ENCODE measurements around the gene TUB. TPM values are rescaled to one million over a fixed set of nuclear protein-coding genes. Genes with fewer than 3 reads are reported as not detected.

TUB gene
- total and polyA plus RNA-seq, 2 of the 13 experiments (the other 11 are each of a cell fraction or from before 2014, with no cell fraction given) = 4.3 to 5.6 TPM

GRCh38 chr11:8094656-8095055 lies 13.6 kb downstream of the TUB start (continued):
- TF ChIP-seq REXO4 (CRISPR knock-in tag; IDR thresholded peaks at IDR 0.05; ENCODE audit: borderline replicate concordance) = no peak
- no peak for TF ChIP-seq TGIF2 (CRISPR knock-in tag; IDR thresholded peaks at IDR 0.05)

- FAIRE-seq = no peak
- intact Hi-C loops (cut with micrococcal nuclease; ENCODE audit: unreplicated experiment) (loop anchor here (5.0 to 10.0 kb wide), 2 partner anchors 201 to 998 kb away; no protein-coding TSS in a partner anchor), in situ Hi-C loops (cut with HindIII; ENCODE audit: extremely low pct_ligation_motif_present, low pct_unique_long_range_greater_than_20kb) (loop anchor here (5.0 to 10.0 kb wide), 2 partner anchors 63 to 91 kb away; no protein-coding TSS in a partner anchor)
- no TSS peak for BruUV-seq (replicated peaks)
- H3K27ac ChIP-seq (ENCODE audit: extremely low read length, insufficient read depth, low read length) = no peak overlapping the region
- no peak overlapping the region for H2AFZ ChIP-seq (ENCODE audit: low read length)
- H4K20me1 ChIP-seq (ENCODE audit: insufficient read depth, low read length) = no peaks in the 10 kb centered on the region
- H3K79me2 ChIP-seq (ENCODE audit: insufficient read depth, low read length) = no peaks in the 10 kb centered on the region
- no peak for DNase-seq (ENCODE audit: low spot score)
- POLR2A ChIA-PET = no interaction called here
- H3K9ac ChIP-seq (ENCODE audit: insufficient read depth, low read depth, low read length) = no peak overlapping the region
- CTCF ChIA-PET (ENCODE audit: low intra/inter-chr PET ratio, low total read pairs) = no interaction called here
- 100% methylated on average over 8 of the region's 12 CpGs for WGBS (ENCODE audit: low lambda C conversion rate)
- H3K36me3 ChIP-seq (replicated peaks in 1 of 2; ENCODE audit: control insufficient read depth in 1 of 2, insufficient read depth in 2 of 2, low read length in 2 of 2) = peaks cover 1 to 3% of the 10 kb centered on the region in 2 experiments; a peak in 2 of 5 replicates
- H3K4me1 ChIP-seq (ENCODE audit: insufficient read depth, low read length) = no peaks in the 10 kb centered on the region
- no peaks in the 10 kb centered on the region for H3K9me3 ChIP-seq (ENCODE audit: low read length)
- ATAC-seq = no peak
- no peak overlapping the region for H3K4me3 ChIP-seq (replicated peaks in 1 of 3; ENCODE audit: insufficient read depth in 1 of 3, low read depth in 2 of 3, low read length in 3 of 3)
- H3K4me2 ChIP-seq (ENCODE audit: low read depth, low read length) = no peak overlapping the region
- H3K27me3 ChIP-seq (ENCODE audit: control insufficient read depth in 1 of 2, insufficient read depth in 2 of 2, low read length in 2 of 2) = no peaks in the 10 kb centered on the region
- TF ChIP-seq SOX13 (IDR thresholded peaks at IDR 0.05) (no peak), SOX13 (CRISPR knock-in tag; conservative IDR thresholded peaks at IDR 0.05 in 1 of 2, IDR thresholded peaks at IDR 0.05 in 1 of 2) (no peak), SP2 (CRISPR knock-in tag; IDR thresholded peaks at IDR 0.05) (no peak), ZNF543 (CRISPR knock-in tag; IDR thresholded peaks at IDR 0.05) (no peak), PAF1 (CRISPR knock-in tag; IDR thresholded peaks at IDR 0.05) (no peak), PHB2 (IDR thresholded peaks at IDR 0.05; ENCODE audit: partially characterized antibody) (no peak), YEATS4 (CRISPR knock-in tag; IDR thresholded peaks at IDR 0.05; ENCODE audit: borderline replicate concordance) (no peak), HMG20B (CRISPR knock-in tag; conservative IDR thresholded peaks at IDR 0.05) (no peak), ZNF430 (CRISPR knock-in tag; IDR thresholded peaks at IDR 0.05) (no peak), DMTF1 (CRISPR knock-in tag; IDR thresholded peaks at IDR 0.05) (no peak), SUZ12 (IDR thresholded peaks at IDR 0.05; ENCODE audit: low read depth, low read length) (no peak), ZNF780A (CRISPR knock-in tag; IDR thresholded peaks at IDR 0.05) (no peak), EED (CRISPR knock-in tag; IDR thresholded peaks at IDR 0.05) (no peak), ZNF367 (CRISPR knock-in tag; IDR thresholded peaks at IDR 0.05; ENCODE audit: borderline replicate concordance) (no peak), DNMT3B (CRISPR knock-in tag; conservative IDR thresholded peaks at IDR 0.05) (no peak)
- TF ChIP-seq, protein P1, sequence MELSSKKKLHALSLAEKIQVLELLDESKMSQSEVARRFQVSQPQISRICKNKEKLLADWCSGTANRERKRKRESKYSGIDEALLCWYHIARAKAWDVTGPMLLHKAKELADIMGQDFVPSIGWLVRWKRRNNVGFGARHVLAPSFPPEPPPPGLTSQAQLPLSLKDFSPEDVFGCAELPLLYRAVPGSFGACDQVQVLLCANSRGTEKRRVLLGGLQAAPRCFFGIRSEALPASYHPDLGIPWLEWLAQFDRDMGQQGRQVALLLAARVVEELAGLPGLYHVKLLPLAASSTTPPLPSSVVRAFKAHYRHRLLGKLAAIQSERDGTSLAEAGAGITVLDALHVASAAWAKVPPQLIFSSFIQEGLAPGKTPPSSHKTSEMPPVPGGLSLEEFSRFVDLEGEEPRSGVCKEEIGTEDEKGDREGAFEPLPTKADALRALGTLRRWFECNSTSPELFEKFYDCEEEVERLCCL (CRISPR knock-in tag; IDR thresholded peaks at IDR 0.05; ENCODE audit: borderline replicate concordance) = no peak
- TF ChIP-seq, protein P2, sequence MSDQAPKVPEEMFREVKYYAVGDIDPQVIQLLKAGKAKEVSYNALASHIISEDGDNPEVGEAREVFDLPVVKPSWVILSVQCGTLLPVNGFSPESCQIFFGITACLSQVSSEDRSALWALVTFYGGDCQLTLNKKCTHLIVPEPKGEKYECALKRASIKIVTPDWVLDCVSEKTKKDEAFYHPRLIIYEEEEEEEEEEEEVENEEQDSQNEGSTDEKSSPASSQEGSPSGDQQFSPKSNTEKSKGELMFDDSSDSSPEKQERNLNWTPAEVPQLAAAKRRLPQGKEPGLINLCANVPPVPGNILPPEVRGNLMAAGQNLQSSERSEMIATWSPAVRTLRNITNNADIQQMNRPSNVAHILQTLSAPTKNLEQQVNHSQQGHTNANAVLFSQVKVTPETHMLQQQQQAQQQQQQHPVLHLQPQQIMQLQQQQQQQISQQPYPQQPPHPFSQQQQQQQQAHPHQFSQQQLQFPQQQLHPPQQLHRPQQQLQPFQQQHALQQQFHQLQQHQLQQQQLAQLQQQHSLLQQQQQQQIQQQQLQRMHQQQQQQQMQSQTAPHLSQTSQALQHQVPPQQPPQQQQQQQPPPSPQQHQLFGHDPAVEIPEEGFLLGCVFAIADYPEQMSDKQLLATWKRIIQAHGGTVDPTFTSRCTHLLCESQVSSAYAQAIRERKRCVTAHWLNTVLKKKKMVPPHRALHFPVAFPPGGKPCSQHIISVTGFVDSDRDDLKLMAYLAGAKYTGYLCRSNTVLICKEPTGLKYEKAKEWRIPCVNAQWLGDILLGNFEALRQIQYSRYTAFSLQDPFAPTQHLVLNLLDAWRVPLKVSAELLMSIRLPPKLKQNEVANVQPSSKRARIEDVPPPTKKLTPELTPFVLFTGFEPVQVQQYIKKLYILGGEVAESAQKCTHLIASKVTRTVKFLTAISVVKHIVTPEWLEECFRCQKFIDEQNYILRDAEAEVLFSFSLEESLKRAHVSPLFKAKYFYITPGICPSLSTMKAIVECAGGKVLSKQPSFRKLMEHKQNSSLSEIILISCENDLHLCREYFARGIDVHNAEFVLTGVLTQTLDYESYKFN (CRISPR knock-in tag; conservative IDR thresholded peaks at IDR 0.05) = no peak
These were observed 14.4 kb downstream of the TUB start for GRCh38 chr11:8095371-8095770.

Measured in HepG2 (cell line).